ENCODE measurements around the gene ORC1.

ORC1 gene

DNA sequence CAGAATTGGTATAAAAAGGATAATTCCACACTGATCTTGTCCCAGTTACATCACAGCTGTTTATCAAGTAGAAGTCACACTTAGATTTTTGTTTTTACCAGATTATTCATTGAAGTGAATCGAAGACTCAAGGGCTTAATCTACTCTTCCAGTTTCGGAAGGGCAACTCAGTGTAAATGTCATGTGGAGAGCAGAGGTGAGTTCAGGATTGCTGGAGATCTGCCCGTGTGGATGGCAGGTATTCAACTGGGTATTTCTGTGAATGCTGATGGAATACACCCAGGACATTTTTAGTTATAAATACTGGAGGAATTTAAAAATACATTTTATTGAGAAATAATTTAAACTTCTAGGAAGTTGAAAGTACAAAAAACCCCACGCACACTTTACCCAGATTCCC is 57.6 kb downstream of the ORC1 start:
- DNase-seq (ENCODE audit: insufficient read length, low spot score), result no peak
- FAIRE-seq, result no peak
- no peak for TF ChIP-seq POLR2A (IDR thresholded peaks at IDR 0.05; ENCODE audit: low read depth, low read length)

- no peak for DNase-seq (ENCODE audit: insufficient read length, low spot score)
- FAIRE-seq, result no peak
- no peak for TF ChIP-seq POLR2A (IDR thresholded peaks at IDR 0.05; ENCODE audit: low read depth, low read length)
Observed at GRCh38 chr1:52345252-52345651, 59.0 kb downstream of the ORC1 start.

GRCh38 chr1:52343979-52344378 is 60.2 kb downstream of the ORC1 start:
- FAIRE-seq, result no peak
- no peak for DNase-seq (ENCODE audit: insufficient read length, low spot score)
- TF ChIP-seq POLR2A (IDR thresholded peaks at IDR 0.05; ENCODE audit: low read depth, low read length), result no peak

- FAIRE-seq, result no peak
- DNase-seq (ENCODE audit: insufficient read length, low spot score), result no peak
- no peak for TF ChIP-seq POLR2A (IDR thresholded peaks at IDR 0.05; ENCODE audit: low read depth, low read length)
Observed at GRCh38 chr1:52341655-52342260, 62.5 kb downstream of the ORC1 start.

DNA sequence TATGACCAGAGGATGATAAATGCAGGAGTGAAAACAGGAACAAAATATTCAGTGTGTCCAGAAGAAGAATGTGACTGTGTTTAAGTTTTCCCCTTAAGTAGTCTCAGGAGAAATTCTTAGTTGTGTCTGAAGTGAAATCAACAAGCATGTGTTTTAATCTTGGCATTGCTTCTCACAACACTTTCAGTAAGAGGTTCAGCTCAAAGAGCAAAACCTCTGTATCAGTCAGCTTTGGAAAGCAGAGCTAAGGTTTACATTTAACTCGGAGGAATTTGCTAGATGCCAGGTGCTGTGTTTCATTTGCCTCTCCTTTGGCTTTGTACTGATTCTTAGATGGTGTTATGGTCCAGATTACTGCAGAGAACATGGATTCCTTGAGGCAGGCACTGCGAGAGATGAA is 66.8 kb downstream of the ORC1 start:
- no peak for TF ChIP-seq POLR2A (IDR thresholded peaks at IDR 0.05; ENCODE audit: low read depth, low read length)
- DNase-seq (ENCODE audit: insufficient read length, low spot score) (no peak), FAIRE-seq (no peak)

DNA sequence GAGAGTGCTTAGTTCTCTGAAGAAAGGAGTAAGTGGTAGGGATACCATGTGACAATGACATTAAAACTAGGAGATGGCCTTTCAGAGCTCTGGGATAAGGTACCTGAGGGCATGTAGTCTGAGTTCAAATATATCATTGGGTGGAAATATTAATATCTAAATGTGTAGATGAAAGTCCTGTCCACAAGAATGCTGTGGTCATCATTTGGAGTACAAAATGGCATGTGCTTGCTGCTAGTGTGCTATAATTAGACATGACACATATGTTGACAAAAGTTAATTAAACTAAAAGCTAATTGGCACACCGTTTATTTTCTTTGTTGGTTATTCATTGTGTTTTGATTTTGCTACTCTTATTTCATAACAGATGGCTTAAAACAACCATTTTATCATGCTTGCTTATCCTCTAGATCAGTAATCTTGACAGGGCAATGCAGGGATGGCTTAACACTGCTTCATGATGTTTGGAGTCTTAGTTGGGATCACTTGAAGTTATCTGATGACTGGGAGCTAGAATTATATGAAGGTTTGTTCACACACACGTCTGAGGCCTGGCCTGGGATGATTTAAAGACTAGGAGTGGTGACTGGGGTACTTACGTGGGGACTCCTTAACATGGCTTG is 69.2 kb downstream of the ORC1 start:
- no peak for TF ChIP-seq POLR2A (IDR thresholded peaks at IDR 0.05; ENCODE audit: low read depth, low read length)
- no peak for FAIRE-seq
- DNase-seq (ENCODE audit: insufficient read length, low spot score), result no peak

DNA sequence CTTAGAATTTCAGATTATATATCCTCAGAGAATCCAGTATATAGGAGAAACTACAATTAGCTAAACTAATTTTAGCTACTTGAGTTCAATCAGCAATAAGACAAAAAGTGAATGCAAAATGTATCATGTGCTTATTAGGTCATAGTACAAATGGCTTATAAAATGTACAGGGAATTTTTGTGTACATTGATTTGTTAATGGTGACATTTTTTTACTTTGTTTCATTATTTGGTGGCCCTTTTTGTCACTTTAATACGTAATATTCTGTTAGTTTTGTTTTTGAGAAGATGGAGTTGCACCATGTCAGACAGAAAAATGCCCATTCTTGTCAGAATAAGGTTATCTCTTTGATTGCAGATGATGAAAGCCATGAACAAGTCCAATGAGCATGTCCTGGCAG is 71.8 kb downstream of the ORC1 start:
- FAIRE-seq, result no peak
- no peak for DNase-seq (ENCODE audit: insufficient read length, low spot score)

GRCh38 chr1:52328615-52329014 is 75.6 kb downstream of the ORC1 start:
- DNase-seq (ENCODE audit: insufficient read length, low spot score) (no peak), FAIRE-seq (no peak)
- TF ChIP-seq POLR2A (IDR thresholded peaks at IDR 0.05; ENCODE audit: low read depth, low read length), result no peak

More for the DNA sequence above, 71.8 kb downstream of the ORC1 start:
- no peak for TF ChIP-seq POLR2A (IDR thresholded peaks at IDR 0.05; ENCODE audit: low read depth, low read length)

GRCh38 chr1:52325786-52326185 is 78.4 kb downstream of the ORC1 start:
- FAIRE-seq, result no peak
- DNase-seq (ENCODE audit: insufficient read length, low spot score), result no peak
- no peak for TF ChIP-seq POLR2A (IDR thresholded peaks at IDR 0.05; ENCODE audit: low read depth, low read length)

GRCh38 chr1:52323731-52324130 is 80.5 kb downstream of the ORC1 start:
- FAIRE-seq (no peak), DNase-seq (ENCODE audit: insufficient read length, low spot score) (no peak)
- no peak for TF ChIP-seq POLR2A (IDR thresholded peaks at IDR 0.05; ENCODE audit: low read depth, low read length)
